BE2C (cell line): ENCODE results near the gene MCAT.
A peak's percentile ranks its signal among the peaks of the same experiment; 100 is the strongest.
"Not testable (repeated sequence)": the region's sequence is repeated elsewhere in the genome, so short reads cannot be mapped to it uniquely, and the experiment has no call there.

Source experiments
- DNase-seq: peaks from one replicate; pipeline ENCODE4 v3.0.0-alpha.2; 2020
- H3K27me3 ChIP-seq: fragments of 250-450 bp; sonication (Bioruptor Pico); 2 replicates; pipeline ENCODE4 v1.5.1; 2020; ENCODE audit warnings: mild to moderate bottlenecking
- H3K36me3 ChIP-seq: fragments of 250-450 bp; sonication (Bioruptor Pico); 2 replicates; pipeline ENCODE4 v1.5.1; 2020; ENCODE audit warnings: mild to moderate bottlenecking
- H3K4me1 ChIP-seq: fragments of 250-450 bp; sonication (Bioruptor Pico); 2 replicates; pipeline ENCODE4 v1.5.1; 2020
- H3K4me3 ChIP-seq: 2 replicates; pipeline ENCODE4 v1.5.1; 2011; ENCODE audit warnings: low read depth, low read length
- H3K9me3 ChIP-seq: fragments of 250-450 bp; sonication (Bioruptor Pico); 2 replicates; pipeline ENCODE4 v1.5.1; 2020
- TF ChIP-seq, protein P1 (sequence below): IDR thresholded peaks from 2 replicates; pipeline ENCODE4 v1.5.1; 2012; ENCODE audit warnings: mild to moderate bottlenecking, low read depth, low read length

MCAT gene

DNA sequence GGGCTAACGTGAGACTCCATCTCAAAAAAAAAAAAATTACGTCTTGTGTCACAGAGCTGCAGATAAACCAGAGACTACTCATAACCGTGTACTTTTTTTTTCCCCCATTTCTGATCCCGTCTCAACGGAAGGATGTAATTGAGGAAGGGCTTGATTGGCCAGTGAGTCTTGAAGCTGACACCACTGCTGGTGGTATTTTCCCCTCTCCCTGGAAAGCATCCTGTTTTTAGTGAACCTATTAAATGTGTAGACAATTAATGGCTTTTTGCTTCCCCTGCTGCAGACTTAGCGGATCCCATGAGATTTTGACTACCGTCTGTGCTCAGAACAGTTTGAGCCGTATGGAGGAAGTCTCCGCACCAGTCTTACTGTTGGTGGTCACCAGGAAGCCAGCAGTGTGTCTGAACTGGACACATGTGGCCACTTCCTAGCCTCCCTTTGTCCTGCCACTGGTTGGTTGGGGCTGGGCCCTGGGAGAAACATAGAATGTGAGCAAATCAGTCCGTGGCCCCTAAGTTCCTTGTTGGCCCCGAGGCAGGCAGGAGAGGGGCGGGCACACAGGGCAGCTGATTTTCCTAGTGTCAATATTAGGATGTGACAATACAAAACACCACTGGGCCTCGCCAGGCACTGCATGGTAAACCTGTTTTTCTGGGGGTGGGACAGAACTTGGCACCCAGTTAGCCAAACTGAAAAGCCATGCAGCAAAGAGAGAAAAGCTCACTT, 29.5 kb downstream of the MCAT start:
- peaks cover 27% of the 10 kb centered on the region for H3K27me3 ChIP-seq
- 0 out of 2 replicates have a peak, but pooled peaks cover 1% of the 10 kb centered on the region for H3K4me1 ChIP-seq
- H3K4me3 ChIP-seq: no peak overlapping the region
- no peaks in the 10 kb centered on the region for H3K9me3 ChIP-seq
- H3K36me3 ChIP-seq: no peaks in the 10 kb centered on the region
- DNase-seq: no peak
- TF ChIP-seq, protein P1, sequence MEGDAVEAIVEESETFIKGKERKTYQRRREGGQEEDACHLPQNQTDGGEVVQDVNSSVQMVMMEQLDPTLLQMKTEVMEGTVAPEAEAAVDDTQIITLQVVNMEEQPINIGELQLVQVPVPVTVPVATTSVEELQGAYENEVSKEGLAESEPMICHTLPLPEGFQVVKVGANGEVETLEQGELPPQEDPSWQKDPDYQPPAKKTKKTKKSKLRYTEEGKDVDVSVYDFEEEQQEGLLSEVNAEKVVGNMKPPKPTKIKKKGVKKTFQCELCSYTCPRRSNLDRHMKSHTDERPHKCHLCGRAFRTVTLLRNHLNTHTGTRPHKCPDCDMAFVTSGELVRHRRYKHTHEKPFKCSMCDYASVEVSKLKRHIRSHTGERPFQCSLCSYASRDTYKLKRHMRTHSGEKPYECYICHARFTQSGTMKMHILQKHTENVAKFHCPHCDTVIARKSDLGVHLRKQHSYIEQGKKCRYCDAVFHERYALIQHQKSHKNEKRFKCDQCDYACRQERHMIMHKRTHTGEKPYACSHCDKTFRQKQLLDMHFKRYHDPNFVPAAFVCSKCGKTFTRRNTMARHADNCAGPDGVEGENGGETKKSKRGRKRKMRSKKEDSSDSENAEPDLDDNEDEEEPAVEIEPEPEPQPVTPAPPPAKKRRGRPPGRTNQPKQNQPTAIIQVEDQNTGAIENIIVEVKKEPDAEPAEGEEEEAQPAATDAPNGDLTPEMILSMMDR: no peak

DNA sequence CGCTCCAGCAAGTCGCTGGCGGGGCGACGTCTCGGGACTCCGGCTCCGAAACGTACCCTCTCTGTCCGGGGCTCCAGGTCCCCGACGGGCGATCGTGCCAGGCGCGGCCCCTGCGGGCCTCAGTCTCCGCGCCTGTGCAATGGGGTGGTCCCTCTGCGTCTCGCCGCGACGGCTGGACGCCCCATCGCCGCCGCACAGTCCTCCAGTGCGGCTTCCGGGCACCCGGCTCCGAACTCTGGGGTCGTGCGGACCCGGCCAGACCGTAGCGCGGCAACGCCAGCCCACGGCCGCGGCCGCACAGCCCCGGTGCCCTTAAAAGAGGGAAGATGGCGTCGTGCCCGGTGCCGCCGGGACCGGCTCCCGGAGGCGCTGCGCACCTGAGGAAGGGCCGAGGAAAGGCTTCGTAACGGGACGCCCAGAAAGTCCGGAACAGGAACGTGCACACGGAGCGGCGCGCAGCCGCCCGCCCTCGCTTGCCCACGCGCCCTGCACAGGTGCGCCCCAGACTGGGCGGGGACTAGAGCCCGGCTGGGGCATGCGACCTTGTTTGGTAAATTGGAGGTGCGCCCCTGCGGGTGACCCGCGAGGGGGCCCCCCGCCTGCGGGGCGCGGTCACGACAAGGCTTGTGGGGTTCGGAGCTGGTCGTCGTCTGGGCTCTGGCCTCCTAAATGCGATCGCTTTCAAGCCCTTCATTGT, 32.1 kb downstream of the MCAT start:
- H3K27me3 ChIP-seq: peaks cover 27% of the 10 kb centered on the region
- no peaks in the 10 kb centered on the region for H3K9me3 ChIP-seq
- no peak for DNase-seq
- TF ChIP-seq, protein P1: no peak
- H3K36me3 ChIP-seq: no peaks in the 10 kb centered on the region
- H3K4me1 ChIP-seq: no peaks in the 10 kb centered on the region
- H3K4me3 ChIP-seq: peak overlapping the region; percentile 50

DNA sequence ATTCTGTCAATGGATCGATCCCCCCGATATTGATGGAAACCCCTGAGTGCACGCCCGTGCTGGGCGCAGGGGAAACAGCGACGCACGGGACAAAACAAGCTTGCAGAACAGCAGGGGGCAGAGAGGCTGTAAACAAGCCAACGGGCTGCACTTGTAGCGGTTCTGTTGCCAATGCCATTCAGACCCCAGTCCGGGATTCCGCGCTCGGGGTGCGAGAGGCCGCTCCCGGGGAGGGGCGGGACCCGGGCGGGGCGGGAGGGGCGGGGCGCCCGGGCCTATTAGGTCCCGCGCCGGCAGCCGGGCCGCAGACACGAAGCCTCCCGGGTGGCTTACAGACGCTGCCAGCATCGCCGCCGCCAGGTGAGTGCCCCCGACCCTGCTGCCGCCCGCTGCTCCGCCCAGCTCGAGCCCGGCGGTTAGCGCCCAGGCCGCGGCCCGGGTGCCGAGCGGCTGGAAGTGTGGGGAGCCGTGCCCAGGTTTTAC, 32.7 kb downstream of the MCAT start, which contains the start of gene BIK:
TSS of gene BIK (plus strand) at position 307 of the 483 bp plus-strand sequence. CDS start 13,273 bp downstream, outside the sequence.
- TF ChIP-seq, protein P1: peak; percentile 51
- no peaks in the 10 kb centered on the region for H3K36me3 ChIP-seq
- H3K4me3 ChIP-seq: peak within 1 kb of the TSS; percentile 50
- H3K9me3 ChIP-seq: no peaks in the 10 kb centered on the region
- H3K27me3 ChIP-seq: peaks cover 27% of the 10 kb centered on the region
- DNase-seq: peak; percentile 71
- no peaks in the 10 kb centered on the region for H3K4me1 ChIP-seq

DNA sequence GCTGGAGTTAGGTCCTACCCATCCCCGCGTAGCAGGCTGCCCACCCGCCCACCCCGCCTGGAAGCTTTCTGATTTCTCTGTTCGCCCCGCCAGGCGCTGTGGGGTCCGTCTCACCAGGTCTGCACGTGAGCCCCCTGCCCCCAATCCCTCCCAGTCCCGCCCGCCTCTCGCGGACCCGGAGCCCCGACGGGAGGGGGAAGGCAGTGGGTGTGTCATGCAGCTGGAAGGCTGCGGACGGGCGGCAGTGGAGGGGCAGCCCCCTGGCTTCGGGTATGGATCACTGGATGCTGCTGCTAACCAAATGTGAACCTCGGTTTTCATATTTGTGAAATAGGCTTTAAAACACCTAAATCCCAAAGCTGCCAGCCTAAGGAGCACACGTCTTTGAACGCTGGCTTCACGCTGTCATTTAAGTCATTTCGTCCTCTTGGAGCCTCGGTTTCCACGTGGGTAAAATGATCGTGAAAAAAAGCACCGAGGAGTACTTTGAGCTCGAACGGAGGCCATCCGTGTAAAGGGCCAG, 33.2 kb downstream of the MCAT start:
- H3K36me3 ChIP-seq: no peaks in the 10 kb centered on the region
- no peaks in the 10 kb centered on the region for H3K9me3 ChIP-seq
- TF ChIP-seq, protein P1: no peak
- no peaks in the 10 kb centered on the region for H3K4me1 ChIP-seq
- peaks cover 27% of the 10 kb centered on the region for H3K27me3 ChIP-seq
- H3K4me3 ChIP-seq: peak overlapping the region; percentile 50
- DNase-seq: no peak

DNA sequence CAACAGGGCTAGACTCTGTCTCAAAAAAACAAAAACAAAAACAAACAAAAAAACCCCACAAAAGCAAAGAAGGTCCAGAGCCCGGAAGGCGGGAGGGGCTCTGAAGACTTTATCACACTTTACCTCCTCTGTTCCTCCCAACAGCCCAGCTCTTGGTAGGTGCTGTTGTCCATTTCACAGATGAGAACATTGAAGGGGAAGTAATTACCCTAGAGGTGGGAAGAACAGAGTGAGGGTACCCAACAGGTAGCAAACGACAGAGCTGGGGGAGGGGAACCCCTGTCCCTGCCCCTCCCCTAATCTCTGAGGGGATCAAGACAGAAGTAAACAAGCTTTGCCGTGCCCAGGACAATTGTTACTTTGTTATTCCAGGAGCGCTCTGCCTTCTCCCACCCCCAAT, 33.7 kb downstream of the MCAT start:
- H3K9me3 ChIP-seq: no peaks in the 10 kb centered on the region
- TF ChIP-seq, protein P1: no peak
- no peak for DNase-seq
- peaks cover 27% of the 10 kb centered on the region for H3K27me3 ChIP-seq
- no peak overlapping the region for H3K4me3 ChIP-seq
- H3K4me1 ChIP-seq: no peaks in the 10 kb centered on the region
- H3K36me3 ChIP-seq: no peaks in the 10 kb centered on the region

DNA sequence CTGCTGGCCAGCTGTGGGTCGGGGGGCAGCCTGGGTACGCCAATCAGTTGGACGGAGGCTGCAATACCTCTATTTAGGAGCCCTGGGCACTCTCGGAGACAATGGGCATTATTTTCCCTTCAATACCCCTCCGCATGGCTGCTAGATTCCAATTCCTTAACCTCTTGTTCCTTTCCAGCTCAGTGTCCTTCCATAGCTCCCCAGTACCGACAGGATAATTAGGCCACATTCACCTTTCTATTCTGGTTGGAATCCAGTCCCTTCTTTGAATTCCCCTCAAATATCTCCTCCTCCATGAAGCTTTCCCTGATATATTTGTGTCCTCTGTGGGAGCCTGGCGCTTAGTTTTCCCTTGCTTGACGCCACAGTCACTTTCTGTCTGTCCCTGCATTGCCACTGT, 36.9 kb downstream of the MCAT start:
- DNase-seq: no peak
- H3K27me3 ChIP-seq: peaks cover 20% of the 10 kb centered on the region
- no peaks in the 10 kb centered on the region for H3K36me3 ChIP-seq
- TF ChIP-seq, protein P1: no peak
- H3K4me1 ChIP-seq: peaks cover 10% of the 10 kb centered on the region
- H3K9me3 ChIP-seq: no peaks in the 10 kb centered on the region
- H3K4me3 ChIP-seq: no peak overlapping the region

DNA sequence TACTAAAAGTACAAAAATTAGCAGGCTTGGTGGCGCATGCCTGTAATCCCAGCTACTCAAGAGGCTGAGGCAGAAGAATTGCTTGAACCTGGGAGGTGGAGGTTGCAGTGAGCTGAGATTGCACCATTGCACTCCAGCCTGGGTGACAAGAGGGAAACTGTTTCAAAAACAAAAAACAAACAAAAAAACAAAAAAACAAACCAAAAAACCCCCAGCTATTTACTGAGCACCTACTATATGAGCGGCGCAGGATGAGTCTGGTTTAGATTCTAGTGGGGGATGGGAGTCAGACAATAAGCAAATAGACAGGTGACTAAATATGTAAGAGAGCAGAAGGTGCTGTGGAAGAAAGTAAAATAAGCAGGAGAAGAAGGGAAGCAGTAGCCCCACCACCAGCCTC, 38.2 kb downstream of the MCAT start:
- not testable (repeated sequence) for H3K27me3 ChIP-seq, H3K36me3 ChIP-seq, H3K4me3 ChIP-seq, DNase-seq, H3K9me3 ChIP-seq
- peaks cover 10% of the 10 kb centered on the region for H3K4me1 ChIP-seq

DNA sequence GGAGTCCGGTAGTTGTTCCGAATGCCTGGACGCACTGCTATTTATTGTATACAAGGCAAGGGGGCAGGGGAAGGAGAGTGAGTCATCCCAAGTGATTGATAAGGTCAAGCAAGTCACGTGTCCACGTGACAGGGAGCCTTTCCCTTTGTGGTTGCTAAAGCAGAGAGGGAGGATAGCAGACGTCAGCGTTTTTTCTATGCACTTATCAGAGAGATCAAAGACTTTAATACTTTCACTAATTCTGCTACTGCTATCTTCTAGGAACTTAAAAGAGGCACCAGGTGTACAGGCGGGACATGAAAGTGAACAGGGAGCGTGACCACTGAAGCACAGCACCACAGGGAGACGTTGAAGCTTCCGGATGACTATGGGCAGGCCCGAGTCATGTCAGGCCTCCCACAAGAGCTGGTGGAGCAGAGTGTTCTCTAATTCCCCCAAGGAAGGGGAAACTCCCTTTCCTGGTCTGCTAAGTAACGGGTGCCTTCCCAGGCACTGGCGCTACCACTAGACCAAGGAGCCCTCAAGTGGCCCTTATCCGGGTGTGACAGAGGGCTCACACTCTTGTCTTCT, 39.1 kb downstream of the MCAT start:
- DNase-seq: peak; percentile 59
- H3K4me3 ChIP-seq, H3K9me3 ChIP-seq, H3K36me3 ChIP-seq, H3K27me3 ChIP-seq: not testable (repeated sequence)
- peaks cover 10% of the 10 kb centered on the region for H3K4me1 ChIP-seq
